GM19043 (cell line): ENCODE data around the gene PTK7.
"Not testable (repeated sequence)": the region's sequence is repeated elsewhere in the genome, so short reads cannot be mapped to it uniquely, and the experiment has no call there.

Experiments
- ATAC-seq: cut with Tn5 transposase; IDR thresholded peaks from one replicate; pipeline ENCODE4 v1.9.1; 2021; ENCODE audit warnings: low read depth; ENCODE audit not compliant: unreplicated experiment

Gene PTK7

GRCh38 chr6:43113431-43114260 lies 37.5 kb downstream of the PTK7 start:
- no peak for ATAC-seq

- ATAC-seq = no peak
Measured at GRCh38 chr6:43115365-43115764, 39.3 kb downstream of the PTK7 start.

GRCh38 chr6:43117466-43117865 lies 41.4 kb downstream of the PTK7 start:
- not testable (repeated sequence) for ATAC-seq

- ATAC-seq = no peak
Measured at GRCh38 chr6:43119482-43119881, 43.4 kb downstream of the PTK7 start.

GRCh38 chr6:43120101-43120763 lies 44.1 kb downstream of the PTK7 start:
- ATAC-seq = no peak

GRCh38 chr6:43120944-43121913 lies 45.1 kb downstream of the PTK7 start:
- no peak for ATAC-seq

GRCh38 chr6:43122146-43122545 lies 46.0 kb downstream of the PTK7 start:
- ATAC-seq = no peak

GRCh38 chr6:43123461-43124314 lies 47.6 kb downstream of the PTK7 start:
- ATAC-seq = no peak

- no peak for ATAC-seq
Measured at GRCh38 chr6:43124481-43124880, 48.4 kb downstream of the PTK7 start.

- no peak for ATAC-seq
Measured at GRCh38 chr6:43125119-43125518, 49.0 kb downstream of the PTK7 start.

- ATAC-seq = no peak
Measured at GRCh38 chr6:43125555-43125954, 49.4 kb downstream of the PTK7 start.

- ATAC-seq = no peak
Measured at GRCh38 chr6:43127180-43127579, 51.1 kb downstream of the PTK7 start.

GRCh38 chr6:43127877-43128276 lies 51.8 kb downstream of the PTK7 start:
- ATAC-seq = no peak

GRCh38 chr6:43128926-43129325 lies 52.8 kb downstream of the PTK7 start:
- ATAC-seq = no peak

GRCh38 chr6:43129434-43130194 lies 53.5 kb downstream of the PTK7 start:
- ATAC-seq = no peak

GRCh38 chr6:43130429-43130828 lies 54.3 kb downstream of the PTK7 start:
- no peak for ATAC-seq

- not testable (repeated sequence) for ATAC-seq
Measured at GRCh38 chr6:43131379-43131778, 55.3 kb downstream of the PTK7 start.

- no peak for ATAC-seq
Measured at GRCh38 chr6:43138267-43138666, 62.2 kb downstream of the PTK7 start.

- ATAC-seq = not testable (repeated sequence)
Measured at GRCh38 chr6:43139973-43140372, 63.9 kb downstream of the PTK7 start.
